Kidney (tissue), 14 donors: Measurements from ENCODE around the gene EPHA2. TPM values are rescaled to one million over a fixed set of nuclear protein-coding genes. Genes with fewer than 3 reads are reported as not detected.

ENCODE experiments used
- DNase-seq, 5 donors: peaks; one replicate each; pipeline ENCODE4 v3.0.0-alpha.2; 2013 to 2020
- FAIRE-seq: peaks from 2 replicates; lab custom pipeline; 2012; peaks lifted over from hg19 to GRCh38; lab: Jason Lieb, UNC
- H3K27ac ChIP-seq, 2 donors: one replicate each; pipeline ENCODE4 v1.7.0; 2013; ENCODE audit warnings: low read depth in 2 of 2, low read length in 2 of 2, inconsistent platforms in 1 of 2
- H3K27me3 ChIP-seq: one replicate; pipeline ENCODE4 v1.7.1; 2013; ENCODE audit warnings: low read length, inconsistent platforms; ENCODE audit not compliant: control insufficient read depth, insufficient read depth
- H3K36me3 ChIP-seq, 3 donors: one replicate each; pipeline versions ENCODE4 v1.7.0 to v1.7.1; 2013; ENCODE audit warnings: low read length in 3 of 3, control low read depth in 1 of 3, inconsistent platforms in 1 of 3; ENCODE audit not compliant: insufficient read depth in 3 of 3, control insufficient read depth in 2 of 3
- H3K4me1 ChIP-seq, 3 donors: one replicate each; pipeline versions ENCODE4 v1.7.0 to v1.7.1; 2013; ENCODE audit warnings: low read length in 3 of 3, inconsistent platforms in 1 of 3, low read depth in 1 of 3; ENCODE audit not compliant: control insufficient read depth in 2 of 3, insufficient read depth in 2 of 3
- H3K4me3 ChIP-seq, 3 donors: one replicate each; pipeline versions ENCODE4 v1.7.0 to v1.8.1; 2013; ENCODE audit warnings: low read length in 3 of 3, control low read depth in 1 of 3, inconsistent platforms in 1 of 3
- H3K9ac ChIP-seq, 3 donors: one replicate each; pipeline versions ENCODE4 v1.7.0 to v1.7.1; 2013; ENCODE audit warnings: low read length in 3 of 3, control low read depth in 1 of 3, inconsistent platforms in 1 of 3
- H3K9me3 ChIP-seq, 3 donors: one replicate each; pipeline versions ENCODE4 v1.7.0 to v1.7.1; 2013; ENCODE audit warnings: low read length in 3 of 3, control low read depth in 1 of 3, inconsistent platforms in 1 of 3; ENCODE audit not compliant: control insufficient read depth in 2 of 3, insufficient read depth in 1 of 3
- CTCF ChIP-seq: IDR thresholded peaks from 3 replicates; pipeline ENCODE4 v1.5.1; 2012; ENCODE audit warnings: mild to moderate bottlenecking, moderate library complexity, borderline replicate concordance; ENCODE audit not compliant: insufficient read depth; ENCODE audit errors: extremely low read depth
- intact Hi-C: fragments of 100-400 bp; cut with DNase I; formaldehyde crosslinking; loops from one replicate; pipeline ENCODE4 v1.11.1; 2022
- polyA plus RNA-seq: library from polyadenylated mRNA; stranded (reverse); fragments of 350-450 nt; fragmentation: Illumina TruSeq; extraction: RNeasy Lipid Tissue Mini Kit (QIAGEN cat#74804); gene quantifications from one replicate; pipeline ENCODE4 v1.2.3, GENCODE V29; 2014; ENCODE audit warnings: low read depth, low replicate concordance; ENCODE audit not compliant: insufficient read depth
- total RNA-seq: library from RNA; stranded (reverse); fragmentation: NEBNext Ultra II Directional; extraction: Animal tissue kit (Norgen Biotek cat#: 25700); gene quantifications from one replicate; pipeline ENCODE4 v1.2.1, GENCODE V29; 2021
- donor health status: control.
- donor health status: control.
- donor health status: control.
- donor health status: control.
- donor health status: control.
- donor health status: DM: yes; HTN: yes; CAD: no.
- donor health status: Normal renal cell carcinoma (clear cell type).

Gene EPHA2
- total and polyA plus RNA-seq, 2 donors from 2014 or later: 5.5 to 34.2 TPM

GRCh38 chr1:16115468-16115983 is 40.3 kb downstream of the EPHA2 start:
- no peak for TF ChIP-seq CTCF
- no peak overlapping the region for H3K4me3 ChIP-seq
- peak in 2 of 5 donors; percentile 59 for DNase-seq
- no peaks in the 10 kb centered on the region for H3K9me3 ChIP-seq
- FAIRE-seq: no peak
- H3K27me3 ChIP-seq: no peaks in the 10 kb centered on the region
- H3K27ac ChIP-seq: no peak overlapping the region
- H3K36me3 ChIP-seq: no peaks in the 10 kb centered on the region
- intact Hi-C loops: no loop called here
- peaks cover 0 to 2% (median 0%) of the 10 kb centered on the region in 3 donors for H3K4me1 ChIP-seq
- H3K9ac ChIP-seq: no peak overlapping the region

- intact Hi-C loops: no loop called here
- Histone ChIP-seq H3K36me3 (no peaks in the 10 kb centered on the region), H3K4me3 (no peak overlapping the region), H3K27ac (no peak overlapping the region), H3K27me3 (no peaks in the 10 kb centered on the region), H3K9me3 (no peaks in the 10 kb centered on the region), H3K4me1 (peaks cover 0 to 2% (median 0%) of the 10 kb centered on the region in 3 donors), H3K9ac (no peak overlapping the region)
- FAIRE-seq (no peak), DNase-seq (peak in 1 of 5 donors; percentile 66)
- TF ChIP-seq CTCF: no peak
Observed at GRCh38 chr1:16114527-16115467, 41.1 kb downstream of the EPHA2 start.

GRCh38 chr1:16112596-16113555 is 43.0 kb downstream of the EPHA2 start:
- peak; percentile 69 to 88 (median 82) for DNase-seq
- no peak for FAIRE-seq
- Histone ChIP-seq H3K4me1 (peaks cover 0 to 2% (median 0%) of the 10 kb centered on the region in 3 donors), H3K9me3 (peaks cover 0 to 4% (median 0%) of the 10 kb centered on the region in 3 donors), H3K27me3 (no peaks in the 10 kb centered on the region), H3K27ac (no peak overlapping the region), H3K36me3 (no peaks in the 10 kb centered on the region), H3K4me3 (no peak overlapping the region), H3K9ac (no peak overlapping the region)
- intact Hi-C loops: no loop called here
- no peak for TF ChIP-seq CTCF
